Ovary (tissue), 3 donors: ENCODE measurements around the gene POLA2.

Source experiments
- CTCF ChIP-seq, 3 donors: fragments of 450-650 bp in 2 of 3; fragments of 200-600 bp in 1 of 3; IDR thresholded peaks; one replicate each; pipeline versions ENCODE4 v1.5.1 to v1.8.0; 2016 to 2022; ENCODE audit warnings: antibody characterized with exemption in 3 of 3, mild to moderate bottlenecking in 1 of 3
- EP300 ChIP-seq: sonication (generic); formaldehyde crosslinking; IDR thresholded peaks from one replicate; pipeline ENCODE4 v1.6.1; 2017; ENCODE audit warnings: antibody characterized with exemption
- donor health status: DM: no; HTN: no; CAD: no.

GRCh38 chr11:65298655-65299179 is 37.0 kb downstream of the POLA2 start:
- TF ChIP-seq CTCF (IDR thresholded peaks at IDR 0.05) (no peak), EP300 (no peak)
